Tibial nerve (tissue), 4 donors: ENCODE results near the gene SYNE4.

Experiments used
- CTCF ChIP-seq, 5 experiments: fragments of 200-600 bp in 3 of 5; fragments of 450-650 bp in 2 of 5; sonication (generic) in 3 of 5; IDR thresholded peaks; one replicate each; pipeline ENCODE4 v1.5.1; 2016 to 2019; ENCODE audit warnings: antibody characterized with exemption in 5 of 5, mild to moderate bottlenecking in 3 of 5, moderate library complexity in 2 of 5
- EP300 ChIP-seq, 2 donors: sonication (generic); formaldehyde crosslinking; IDR thresholded peaks; one replicate each; pipeline ENCODE4 v1.6.1; 2017; ENCODE audit warnings: antibody characterized with exemption in 2 of 2, mild to moderate bottlenecking in 1 of 2
- POLR2A ChIP-seq, 2 donors: fragments of 450-650 bp; IDR thresholded peaks; one replicate each; pipeline ENCODE4 v1.6.1; 2017; ENCODE audit warnings: antibody characterized with exemption in 2 of 2, mild to moderate bottlenecking in 2 of 2, moderate library complexity in 2 of 2

GRCh38 chr19:36008336-36008978 lies at the start of gene SYNE4:
- TF ChIP-seq CTCF (IDR thresholded peaks at IDR 0.05) (no peak), POLR2A (IDR thresholded peaks at IDR 0.05) (no peak), EP300 (IDR thresholded peaks at IDR 0.05) (no peak)
